K562 (cell line): ENCODE data around the gene DGUOK. TPM values are rescaled to one million over a fixed set of nuclear protein-coding genes. Genes with fewer than 3 reads are reported as not detected.

Experiments
- ATAC-seq: fragments of 200-7000 bp; cut with Tn5 transposase; 3 replicates; pipeline ENCODE4 v1.9.1; 2020; ENCODE audit warnings: moderate library complexity
- BruUV-seq: library from RNA; stranded (reverse); fragments of 400-500 nt; replicated peaks from 2 replicates; lab custom pipeline; 2021; lab: Mats Ljungman, UMichigan
- CTCF ChIA-PET: fragments of 300-600 bp; formaldehyde crosslinking; extraction: SDS; loops from one replicate; lab custom pipeline; 2021; ENCODE audit warnings: low intra/inter-chr PET ratio; lab: Yijun Ruan, JAX
- POLR2A ChIA-PET: fragments of 300-600, 350-650 bp; sonication (Branson Sonifier 250); formaldehyde crosslinking; extraction: SDS; loops from one replicate; lab custom pipeline; 2021; ENCODE audit warnings: antibody characterized with exemption, inconsistent platforms; lab: Yijun Ruan, JAX
- DNase-seq, 4 experiments: peaks; one replicate each; pipeline versions ENCODE4 v3.0.0 to v3.0.0-alpha.2; 2011 to 2018; ENCODE audit warnings: low spot score in 3 of 4, mixed read lengths in 3 of 4; ENCODE audit errors: extremely low read depth in 1 of 4
- FAIRE-seq: peaks from 2 replicates; lab custom pipeline; 2011; peaks lifted over from hg19 to GRCh38; lab: Jason Lieb, UNC
- H2AFZ ChIP-seq: 2 replicates; pipeline ENCODE4 v1.6.0; 2011; ENCODE audit warnings: low read depth, low read length, control low read depth, inconsistent platforms
- H3K27ac ChIP-seq: fragments of 200-600 bp; 3 replicates; pipeline ENCODE4 v1.8.0; 2011; ENCODE audit warnings: low read depth, mild to moderate bottlenecking, control low read depth, inconsistent platforms, low read length, moderate library complexity, mixed read lengths; ENCODE audit errors: extremely low read depth
- H3K27me3 ChIP-seq, 2 experiments: fragments of 300-600 bp in 1 of 2; 2 replicates in 1 of 2; 3 replicates in 1 of 2; pipeline versions ENCODE4 v1.6.0 to v1.8.0; 2011; ENCODE audit warnings: inconsistent platforms in 2 of 2, low read length in 2 of 2, mild to moderate bottlenecking in 1 of 2, mixed read lengths in 1 of 2, moderate library complexity in 1 of 2; ENCODE audit not compliant: control insufficient read depth in 2 of 2, insufficient read depth in 2 of 2
- H3K36me3 ChIP-seq: fragments of 300-600 bp; 3 replicates; pipeline ENCODE4 v1.8.0; 2011; ENCODE audit warnings: mild to moderate bottlenecking, low read length, inconsistent platforms; ENCODE audit not compliant: control insufficient read depth, insufficient read depth
- H3K4me1 ChIP-seq, 2 experiments: fragments of 200-600 bp in 1 of 2; replicated peaks in 1 of 2; 2 replicates in 1 of 2; 3 replicates in 1 of 2; pipeline versions ENCODE4 v1.5.1 to v1.8.0; 2011; ENCODE audit warnings: inconsistent platforms in 2 of 2, low read length in 2 of 2, mild to moderate bottlenecking in 1 of 2, mixed read lengths in 1 of 2, moderate library complexity in 1 of 2; ENCODE audit not compliant: control insufficient read depth in 2 of 2, insufficient read depth in 2 of 2
- H3K4me2 ChIP-seq: 2 replicates; pipeline ENCODE4 v1.6.1; 2011; ENCODE audit warnings: low read length, control low read depth, inconsistent platforms, mixed read lengths; ENCODE audit not compliant: insufficient read depth
- H3K4me3 ChIP-seq: fragments of 200-600 bp; sonication (generic), shearing (Covaris generic); 2 replicates; pipeline ENCODE4 v1.5.1; 2016; ENCODE audit warnings: control low read depth, inconsistent platforms
- H3K79me2 ChIP-seq: fragments of 200-600 bp; 3 replicates; pipeline ENCODE4 v1.8.0; 2011; ENCODE audit warnings: low read length, inconsistent platforms; ENCODE audit not compliant: control insufficient read depth, insufficient read depth
- H3K9ac ChIP-seq, 2 experiments: 2 replicates each; pipeline versions ENCODE4 v1.6.0 to v1.6.1; 2011; ENCODE audit warnings: low read depth in 2 of 2, low read length in 2 of 2, control low read depth in 1 of 2, inconsistent platforms in 1 of 2, mild to moderate bottlenecking in 1 of 2, mixed read lengths in 1 of 2; ENCODE audit not compliant: insufficient read depth in 1 of 2
- H3K9me1 ChIP-seq: one replicate; pipeline ENCODE4 v1.6.0; 2011; ENCODE audit warnings: inconsistent platforms, mild to moderate bottlenecking, low read length, moderate library complexity; ENCODE audit not compliant: control insufficient read depth, insufficient read depth
- H3K9me3 ChIP-seq: replicated peaks from 2 replicates; pipeline ENCODE4 v1.5.1; 2011; ENCODE audit warnings: low read depth, low read length, inconsistent platforms; ENCODE audit not compliant: control insufficient read depth, insufficient read depth
- H4K20me1 ChIP-seq: replicated peaks from 2 replicates; pipeline ENCODE4 v1.6.1; 2011; ENCODE audit warnings: low read length, inconsistent platforms, mixed read lengths; ENCODE audit not compliant: control insufficient read depth, insufficient read depth
- EHMT2 ChIP-seq: fragments of 450-650 bp; IDR thresholded peaks from 2 replicates; pipeline ENCODE4 v1.6.1; 2018; ENCODE audit warnings: antibody characterized with exemption
- ESRRA ChIP-seq: fragments of 450-650 bp; IDR thresholded peaks from 2 replicates; pipeline ENCODE4 v1.6.1; 2014; ENCODE audit warnings: low read depth, mild to moderate bottlenecking, moderate library complexity, borderline replicate concordance
- ETV1 ChIP-seq: fragments of 450-650 bp; conservative IDR thresholded peaks from 2 replicates; pipeline ENCODE4 v1.6.1; 2016; ENCODE audit warnings: missing genetic modification characterization, control low read depth, low read depth, missing compliant biosample characterization
- GABPB2 ChIP-seq: fragments of 250-450 bp; sonication (Bioruptor Pico); conservative IDR thresholded peaks from 2 replicates; pipeline ENCODE4 v1.5.1; 2021; ENCODE audit warnings: mild to moderate bottlenecking
- HNRNPLL ChIP-seq: fragments of 200-400 bp; formaldehyde crosslinking; IDR thresholded peaks from 2 replicates; pipeline ENCODE4 v1.6.1; 2017; ENCODE audit warnings: low read length, low read depth, mild to moderate bottlenecking; ENCODE audit not compliant: poor library complexity, severe bottlenecking
- HOMEZ ChIP-seq: fragments of 250-450 bp; sonication (Bioruptor Pico); IDR thresholded peaks from 2 replicates; pipeline ENCODE4 v1.4.0; 2020; ENCODE audit warnings: mild to moderate bottlenecking, moderate library complexity
- KDM4B ChIP-seq, 2 experiments: fragments of 450-650 bp in 1 of 2; sonication (generic) in 1 of 2; IDR thresholded peaks; 2 replicates each; pipeline ENCODE4 v1.6.1; 2016 to 2017; ENCODE audit warnings: borderline replicate concordance in 2 of 2, antibody characterized with exemption in 1 of 2, low read depth in 1 of 2, mild to moderate bottlenecking in 1 of 2
- NFIC ChIP-seq: fragments of 450-650 bp; IDR thresholded peaks from 2 replicates; pipeline ENCODE4 v1.6.1; 2017; ENCODE audit warnings: mild to moderate bottlenecking, inconsistent platforms
- RBM22 ChIP-seq: fragments of 200-400 bp; formaldehyde crosslinking; IDR thresholded peaks from 2 replicates; pipeline ENCODE4 v1.6.1; 2018; ENCODE audit warnings: low read length, low read depth; ENCODE audit not compliant: poor library complexity, severe bottlenecking
- SP2 ChIP-seq: IDR thresholded peaks from 2 replicates; pipeline ENCODE4 v1.6.1; 2011; ENCODE audit warnings: mild to moderate bottlenecking, low read depth, low read length, moderate library complexity; ENCODE audit not compliant: poor library complexity, severe bottlenecking; ENCODE audit errors: extremely low read depth
- TBP ChIP-seq: optimal IDR thresholded peaks from 2 replicates; pipeline ENCODE3; 2011; ENCODE audit warnings: low read depth, low read length, improper control_type of control experiment
- TEAD1 ChIP-seq, 2 experiments: fragments of 450-650 bp in 1 of 2; sonication (generic) in 1 of 2; formaldehyde crosslinking; IDR thresholded peaks; 2 replicates each; pipeline versions ENCODE4 v1.4.0 to v1.8.0; 2020 to 2022; ENCODE audit warnings: mild to moderate bottlenecking in 2 of 2, missing genetic modification reagents in 1 of 2
- TOE1 ChIP-seq, 2 experiments: fragments of 450-650 bp in 1 of 2; sonication (generic) in 1 of 2; formaldehyde crosslinking in 1 of 2; IDR thresholded peaks; 2 replicates each; pipeline versions ENCODE4 v1.7.1 to v1.8.0; 2016 to 2022; ENCODE audit warnings: borderline replicate concordance in 2 of 2, mild to moderate bottlenecking in 2 of 2, antibody characterized with exemption in 1 of 2, inconsistent platforms in 1 of 2, low read depth in 1 of 2, missing genetic modification reagents in 1 of 2, moderate library complexity in 1 of 2
- TRIM25 ChIP-seq: fragments of 450-650 bp; IDR thresholded peaks from 2 replicates; pipeline ENCODE4 v1.7.0; 2016; ENCODE audit warnings: borderline replicate concordance
- TRIM28 ChIP-seq: fragments of 450-650 bp; IDR thresholded peaks from 2 replicates; pipeline ENCODE4 v1.6.1; 2017
- ZNF121 ChIP-seq: sonication (generic); formaldehyde crosslinking; conservative IDR thresholded peaks from 2 replicates; pipeline ENCODE4 v1.8.0; 2022; ENCODE audit warnings: missing genetic modification reagents
- ZNF785 ChIP-seq: fragments of 250-450 bp; sonication (Bioruptor Pico); IDR thresholded peaks from 2 replicates; pipeline ENCODE4 v1.4.0; 2020; ENCODE audit warnings: mild to moderate bottlenecking
- WGBS: fragments of 100-300 bp; shearing (Covaris generic); methylation state at CpG from one replicate; pipeline ENCODE4 v1.1.6; 2016; ENCODE audit warnings: low coverage, mixed read lengths; ENCODE audit not compliant: insufficient coverage; ENCODE audit errors: missing lambda C conversion rate; 5-methylcytosine and 5-hydroxymethylcytosine counted together
- in situ Hi-C: fragments of 300-500 bp; cut with MboI; formaldehyde crosslinking; loops from 4 replicates; pipeline ENCODE4 v1.15.0; 2018; ENCODE audit warnings: inconsistent platforms, mixed read lengths
- intact Hi-C: fragments of 100-400 bp; cut with micrococcal nuclease; formaldehyde crosslinking; loops from 2 replicates; pipeline ENCODE4 v1.14.2; 2022
- polyA plus RNA-seq, 8 experiments: library from polyadenylated mRNA; depleted of rRNA in 4 of 8; stranded (reverse) in 5 of 8; unstranded in 3 of 8; fragments of >200 nt; fragmentation: Nextera tagmentation in 2 of 8; fragmentation: Illumina TruSeq in 1 of 8; extraction: Ambion mirVana in 2 of 8; extraction: Trizol in 1 of 8; gene quantifications; 2 replicates each; pipeline versions ENCODE4 v1.2.1 to v1.2.3, GENCODE V29; 2011 to 2014; ENCODE audit warnings: inconsistent platforms in 1 of 8, missing spikeins in 1 of 8
- total RNA-seq, 7 experiments: library from RNA; depleted of rRNA in 6 of 7; stranded (reverse); fragments of >200 nt in 6 of 7; fragmentation: Illumina TruSeq in 2 of 7; extraction: Trizol in 2 of 7; gene quantifications; 2 replicates each; pipeline versions ENCODE4 v1.2.1 to v1.2.3, GENCODE V29; 2011 to 2021; ENCODE audit warnings: low replicate concordance in 1 of 7

Gene DGUOK
- total and polyA plus RNA-seq, 9 of the 15 experiments (the other 6 are each of a cell fraction or from before 2014, with no cell fraction given), result 67.0 to 288 (median 126) TPM

- Histone ChIP-seq H3K27me3 (no peaks in the 10 kb centered on the region), H3K9me3 (no peaks in the 10 kb centered on the region), H3K36me3 (no peaks in the 10 kb centered on the region; the same call in 2 of the 3 replicates), H3K9me1 (no peaks in the 10 kb centered on the region), H3K4me1 (peaks cover 43 to 46% of the 10 kb centered on the region in 2 experiments), H3K4me3 (peak overlapping the region; percentile 50), H3K27ac (peak overlapping the region; percentile 74; the same call in 2 of the 3 replicates), H3K79me2 (peaks cover 27% of the 10 kb centered on the region), H3K9ac (peak overlapping the region; percentile 82; a peak in 3 of 4 replicates), H4K20me1 (no peaks in the 10 kb centered on the region), H3K4me2 (peak overlapping the region; percentile 98), H2AFZ (peak overlapping the region; percentile 98)
- intact Hi-C loops, result loop anchor here (10.0 kb wide), 1 partner anchor 156 kb away; the partner anchor contains the start of gene STAMBP
- no peak for ATAC-seq
- no peak for DNase-seq
- no TSS peak for BruUV-seq
- in situ Hi-C loops, result no loop called here
- FAIRE-seq, result peak; percentile 29
- WGBS, result 18% methylated on average over 2 of the region's 2 CpGs
- ChIA-PET CTCF (no interaction called here), POLR2A (interaction anchor here (0.9 to 1.7 kb wide), 5 partner anchors 10 to 64 kb away, joined by 3 to 6 read pairs (median 4); no protein-coding TSS in a partner anchor)
- TF ChIP-seq ETV1 (tag) (no peak), ESRRA (peak; percentile 70; the same call in 1 of the 2 replicates), ZNF785 (CRISPR knock-in tag) (no peak), RBM22 (no peak), TRIM28 (no peak), EHMT2 (no peak), KDM4B (IDR thresholded peaks at IDR 0.05; ENCODE audit: borderline replicate concordance in 2 of 2, low read depth in 1 of 2) (0 out of 4 replicates have a peak, but pooled peaks of 1 of the 2 experiments have one; percentile 7), ZNF121 (no peak), TBP (no peak), HNRNPLL (no peak), TRIM25 (no peak), TOE1 (IDR thresholded peaks at IDR 0.05; ENCODE audit: borderline replicate concordance) (no peak), TOE1 (CRISPR knock-in tag; IDR thresholded peaks at IDR 0.05; ENCODE audit: borderline replicate concordance, low read depth) (no peak), TEAD1 (CRISPR knock-in tag; IDR thresholded peaks at IDR 0.05) (no peak), GABPB2 (CRISPR knock-in tag) (no peak), HOMEZ (no peak), SP2 (no peak), NFIC (no peak)
Measured at GRCh38 chr2:73980566-73980965, 53.9 kb downstream of the DGUOK start.
